GM12878 (cell line): ENCODE data around the gene ICA1. TPM values are rescaled to one million over a fixed set of nuclear protein-coding genes. Genes with fewer than 3 reads are reported as not detected.

ENCODE experiments used
- ATAC-seq: fragments of 200-7000 bp; cut with Tn5 transposase; 3 replicates; pipeline ENCODE4 v1.9.1; 2020; ENCODE audit warnings: mild to moderate bottlenecking, moderate library complexity
- BruUV-seq: library from RNA; stranded (reverse); fragments of 400-500 nt; replicated peaks from 2 replicates; lab custom pipeline; 2021; lab: Mats Ljungman, UMichigan
- CTCF ChIA-PET: fragments of 300-600 bp; sonication (Branson Sonifier 250); formaldehyde crosslinking; extraction: SDS; loops from one replicate; lab custom pipeline; 2021; ENCODE audit warnings: inconsistent platforms; lab: Yijun Ruan, JAX
- POLR2A ChIA-PET: fragments of 350-600 bp; formaldehyde crosslinking; extraction: SDS; loops from one replicate; lab custom pipeline; 2021; ENCODE audit warnings: inconsistent platforms; lab: Charles Lee
- RAD21 ChIA-PET: fragments of 300-600 bp; sonication (Branson Sonifier 250); formaldehyde crosslinking; loops from one replicate; lab custom pipeline; 2023; ENCODE audit warnings: antibody characterized with exemption; ENCODE audit not compliant: unreplicated experiment; lab: Charles Lee
- SMC1A ChIA-PET: fragments of 300-600 bp; sonication (Branson Sonifier 250); formaldehyde crosslinking; loops from one replicate; lab custom pipeline; 2023; ENCODE audit not compliant: unreplicated experiment, uncharacterized antibody; lab: Charles Lee
- DNase-seq: peaks from one replicate; pipeline ENCODE4 v3.0.0-alpha.2; 2011; ENCODE audit warnings: low read depth, low spot score
- FAIRE-seq: peaks from 3 replicates; lab custom pipeline; 2011; peaks lifted over from hg19 to GRCh38; lab: Jason Lieb, UNC
- H2AFZ ChIP-seq: 2 replicates; pipeline ENCODE4 v1.6.0; 2011; ENCODE audit warnings: low read depth, low read length, control low read depth; ENCODE audit not compliant: control insufficient read depth
- H3K27ac ChIP-seq: 2 replicates; pipeline ENCODE4 v1.5.1; 2011; ENCODE audit warnings: control low read depth; ENCODE audit not compliant: control insufficient read depth, insufficient read depth
- H3K27me3 ChIP-seq, 2 experiments: replicated peaks in 1 of 2; 2 replicates each; pipeline versions ENCODE4 v1.6.0 to v1.6.1; 2011; ENCODE audit warnings: low read length in 1 of 2; ENCODE audit not compliant: control insufficient read depth in 2 of 2, insufficient read depth in 2 of 2
- H3K36me3 ChIP-seq, 2 experiments: 2 replicates each; pipeline ENCODE4 v1.5.1; 2011; ENCODE audit warnings: low read length in 1 of 2; ENCODE audit not compliant: control insufficient read depth in 2 of 2, insufficient read depth in 2 of 2
- H3K4me1 ChIP-seq: 2 replicates; pipeline ENCODE4 v1.6.1; 2011; ENCODE audit warnings: mild to moderate bottlenecking, low read length, moderate library complexity, mixed read lengths; ENCODE audit not compliant: control insufficient read depth, insufficient read depth
- H3K4me2 ChIP-seq: 2 replicates; pipeline ENCODE4 v1.6.0; 2011; ENCODE audit warnings: control low read depth; ENCODE audit not compliant: control insufficient read depth, insufficient read depth
- H3K4me3 ChIP-seq: fragments of 200-600 bp; sonication (generic); 2 replicates; pipeline ENCODE4 v1.5.1; 2016
- H3K79me2 ChIP-seq: 2 replicates; pipeline ENCODE4 v1.6.0; 2011; ENCODE audit warnings: low read length; ENCODE audit not compliant: control insufficient read depth, insufficient read depth
- H3K9ac ChIP-seq: 2 replicates; pipeline ENCODE4 v1.8.0; 2011; ENCODE audit warnings: low read length, control low read depth, mixed read lengths; ENCODE audit not compliant: control insufficient read depth, insufficient read depth
- H3K9me3 ChIP-seq: replicated peaks from 3 replicates; pipeline ENCODE4 v1.5.1; 2011; ENCODE audit warnings: mild to moderate bottlenecking, low read length; ENCODE audit not compliant: control insufficient read depth, insufficient read depth
- H4K20me1 ChIP-seq: 2 replicates; pipeline ENCODE4 v1.6.0; 2011; ENCODE audit not compliant: control insufficient read depth, insufficient read depth
- BACH1 ChIP-seq: fragments of 450-650 bp; IDR thresholded peaks from 2 replicates; pipeline ENCODE4 v1.6.1; 2017; ENCODE audit warnings: mild to moderate bottlenecking, borderline replicate concordance
- CEBPZ ChIP-seq: fragments of 150-350 bp; IDR thresholded peaks from 2 replicates; pipeline ENCODE4 v1.6.1; 2016; ENCODE audit warnings: low read depth, low read length
- EED ChIP-seq: sonication (generic); IDR thresholded peaks from 2 replicates; pipeline ENCODE4 v1.6.1; 2016; ENCODE audit warnings: antibody characterized with exemption, low read depth
- FOXM1 ChIP-seq: IDR thresholded peaks from 2 replicates; pipeline ENCODE4 v1.6.1; 2012; ENCODE audit warnings: low read depth, mild to moderate bottlenecking, inconsistent platforms, low read length, moderate library complexity
- IKZF1 ChIP-seq: fragments of 450-650 bp; conservative IDR thresholded peaks from 2 replicates; pipeline ENCODE4 v1.6.1; 2017; ENCODE audit warnings: antibody characterized with exemption, mild to moderate bottlenecking
- MTA3 ChIP-seq: IDR thresholded peaks from 2 replicates; pipeline ENCODE4 v1.6.1; 2012; ENCODE audit warnings: low read length, inconsistent platforms, borderline replicate concordance
- POLR2AphosphoS2 ChIP-seq: IDR thresholded peaks from 2 replicates; pipeline ENCODE4 v1.6.1; 2011; ENCODE audit warnings: low read depth, mild to moderate bottlenecking, low read length, improper control_type of control experiment, moderate library complexity
- ZBED1 ChIP-seq: IDR thresholded peaks from 2 replicates; pipeline ENCODE4 v1.6.1; 2016; ENCODE audit warnings: borderline replicate concordance
- ZNF274 ChIP-seq: IDR thresholded peaks from one replicate; pipeline ENCODE4 v1.8.0; 2011; ENCODE audit not compliant: insufficient read length, insufficient read depth
- WGBS: methylation state at CpG from one replicate; pipeline ENCODE4 v1.1.6; 2016; ENCODE audit warnings: low lambda C conversion rate; ENCODE audit not compliant: insufficient replicate concordance, insufficient coverage; ENCODE audit errors: missing lambda C conversion rate; 5-methylcytosine and 5-hydroxymethylcytosine counted together
- in situ Hi-C: fragments of 300-500 bp; cut with MboI; formaldehyde crosslinking; loops from 9 replicates; pipeline ENCODE4 v1.14.3; 2018; ENCODE audit warnings: mixed read lengths
- intact Hi-C: fragments of 100-400 bp; cut with micrococcal nuclease; formaldehyde crosslinking; loops from one replicate; pipeline ENCODE4 v1.14.2; 2022; ENCODE audit not compliant: unreplicated experiment
- polyA plus RNA-seq, 11 experiments: library from polyadenylated mRNA; depleted of rRNA in 4 of 11; unstranded in 6 of 11; stranded (reverse) in 5 of 11; fragments of >200 nt; fragmentation: Nextera tagmentation in 4 of 11; fragmentation: Illumina TruSeq in 1 of 11; extraction: Ambion mirVana in 4 of 11; extraction: Trizol in 1 of 11; gene quantifications; 1 replicate in 1 of 11; 2 replicates in 10 of 11; pipeline versions ENCODE4 v1.2.1 to v1.2.3, GENCODE V29; 2011 to 2016; ENCODE audit warnings: inconsistent platforms in 2 of 11, missing spikeins in 2 of 11, low read depth in 1 of 11
- total RNA-seq, 4 experiments: library from RNA; depleted of rRNA in 3 of 4; stranded (reverse); fragments of >200 nt in 3 of 4; fragmentation: Illumina TruSeq in 1 of 4; extraction: Trizol in 1 of 4; gene quantifications; 2 replicates each; pipeline versions ENCODE4 v1.2.1 to v1.2.3, GENCODE V29; 2013 to 2021
- TF ChIP-seq, protein P1 (sequence below): fragments of 450-650 bp; formaldehyde crosslinking; IDR thresholded peaks from 2 replicates; pipeline ENCODE4 v1.5.0; 2022; ENCODE audit warnings: mild to moderate bottlenecking, missing genetic modification characterization
- TF ChIP-seq, protein P2 (sequence below): IDR thresholded peaks from 2 replicates; pipeline ENCODE4 v1.6.1; 2011; ENCODE audit warnings: borderline replicate concordance, low read depth, mild to moderate bottlenecking, moderate library complexity, mixed read lengths, low read length; ENCODE audit not compliant: insufficient read depth; ENCODE audit errors: extremely low read length

Gene ICA1
- total and polyA plus RNA-seq, 10 of the 15 experiments (the other 5 are each of a cell fraction or from before 2014, with no cell fraction given) = 1.3 to 35.1 (median 3.3) TPM

- H3K79me2 ChIP-seq = no peaks in the 10 kb centered on the region
- DNase-seq (no peak), ATAC-seq (no peak), FAIRE-seq (no peak)
- no peaks in the 10 kb centered on the region for H4K20me1 ChIP-seq
- no peaks in the 10 kb centered on the region for H3K9me3 ChIP-seq
- SMC1A ChIA-PET = interaction anchor here (1.2 kb wide), 1 partner anchor 22 kb away, joined by 4 read pairs; no protein-coding TSS in a partner anchor
- no peak overlapping the region for H3K4me2 ChIP-seq
- RAD21 ChIA-PET = no interaction called here
- no TSS peak for BruUV-seq
- no peaks in the 10 kb centered on the region for H3K36me3 ChIP-seq
- CTCF ChIA-PET = interaction anchor here (0.9 kb wide), 1 partner anchor 15 kb away, joined by 3 read pairs; no protein-coding TSS in a partner anchor
- TF ChIP-seq FOXM1 = no peak
- TF ChIP-seq, protein P1, sequence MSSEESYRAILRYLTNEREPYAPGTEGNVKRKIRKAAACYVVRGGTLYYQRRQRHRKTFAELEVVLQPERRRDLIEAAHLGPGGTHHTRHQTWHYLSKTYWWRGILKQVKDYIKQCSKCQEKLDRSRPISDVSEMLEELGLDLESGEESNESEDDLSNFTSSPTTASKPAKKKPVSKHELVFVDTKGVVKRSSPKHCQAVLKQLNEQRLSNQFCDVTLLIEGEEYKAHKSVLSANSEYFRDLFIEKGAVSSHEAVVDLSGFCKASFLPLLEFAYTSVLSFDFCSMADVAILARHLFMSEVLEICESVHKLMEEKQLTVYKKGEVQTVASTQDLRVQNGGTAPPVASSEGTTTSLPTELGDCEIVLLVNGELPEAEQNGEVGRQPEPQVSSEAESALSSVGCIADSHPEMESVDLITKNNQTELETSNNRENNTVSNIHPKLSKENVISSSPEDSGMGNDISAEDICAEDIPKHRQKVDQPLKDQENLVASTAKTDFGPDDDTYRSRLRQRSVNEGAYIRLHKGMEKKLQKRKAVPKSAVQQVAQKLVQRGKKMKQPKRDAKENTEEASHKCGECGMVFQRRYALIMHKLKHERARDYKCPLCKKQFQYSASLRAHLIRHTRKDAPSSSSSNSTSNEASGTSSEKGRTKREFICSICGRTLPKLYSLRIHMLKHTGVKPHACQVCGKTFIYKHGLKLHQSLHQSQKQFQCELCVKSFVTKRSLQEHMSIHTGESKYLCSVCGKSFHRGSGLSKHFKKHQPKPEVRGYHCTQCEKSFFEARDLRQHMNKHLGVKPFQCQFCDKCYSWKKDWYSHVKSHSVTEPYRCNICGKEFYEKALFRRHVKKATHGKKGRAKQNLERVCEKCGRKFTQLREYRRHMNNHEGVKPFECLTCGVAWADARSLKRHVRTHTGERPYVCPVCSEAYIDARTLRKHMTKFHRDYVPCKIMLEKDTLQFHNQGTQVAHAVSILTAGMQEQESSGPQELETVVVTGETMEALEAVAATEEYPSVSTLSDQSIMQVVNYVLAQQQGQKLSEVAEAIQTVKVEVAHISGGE = no peak
- no peak for TF ChIP-seq BACH1
- no peak for TF ChIP-seq ZBED1
- no peak for TF ChIP-seq IKZF1
- TF ChIP-seq EED = no peak
- TF ChIP-seq POLR2AphosphoS2 = no peak
- TF ChIP-seq, protein P2, sequence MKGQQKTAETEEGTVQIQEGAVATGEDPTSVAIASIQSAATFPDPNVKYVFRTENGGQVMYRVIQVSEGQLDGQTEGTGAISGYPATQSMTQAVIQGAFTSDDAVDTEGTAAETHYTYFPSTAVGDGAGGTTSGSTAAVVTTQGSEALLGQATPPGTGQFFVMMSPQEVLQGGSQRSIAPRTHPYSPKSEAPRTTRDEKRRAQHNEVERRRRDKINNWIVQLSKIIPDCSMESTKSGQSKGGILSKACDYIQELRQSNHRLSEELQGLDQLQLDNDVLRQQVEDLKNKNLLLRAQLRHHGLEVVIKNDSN = no peak
- no peak for TF ChIP-seq CEBPZ
- no peak for TF ChIP-seq ZNF274
- no peak for TF ChIP-seq MTA3
- no peak overlapping the region for H2AFZ ChIP-seq
- POLR2A ChIA-PET = no interaction called here
- H3K4me3 ChIP-seq = no peak overlapping the region
- intact Hi-C loops = no loop called here
- peaks cover 0 to 1% of the 10 kb centered on the region in 2 experiments; a peak in 2 of 4 replicates for H3K27me3 ChIP-seq
- in situ Hi-C loops = loop anchor here (10.0 kb wide), 2 partner anchors 804 to 1274 kb away; no protein-coding TSS in a partner anchor
- WGBS = 88% methylated on average over 6 of the region's 6 CpGs
- no peak overlapping the region for H3K9ac ChIP-seq
- H3K4me1 ChIP-seq = no peaks in the 10 kb centered on the region
- no peak overlapping the region for H3K27ac ChIP-seq
Measured at GRCh38 chr7:8228766-8229674, 32.9 kb downstream of the ICA1 start.
